Measurements from ENCODE around the gene ATP8A1.

- no peak for TF ChIP-seq CTCF (IDR thresholded peaks at IDR 0.05; ENCODE audit: borderline replicate concordance, extremely low read depth, low read length, poor library complexity, severe bottlenecking)
- no peak for TF ChIP-seq EZH2 (IDR thresholded peaks at IDR 0.05; ENCODE audit: borderline replicate concordance, low read depth, low read length, severe bottlenecking)
Observed at GRCh38 chr4:42474406-42474805, 182.5 kb downstream of the ATP8A1 start.
